ENCODE results near the gene PRR16. TPM values are rescaled to one million over a fixed set of nuclear protein-coding genes. Genes with fewer than 3 reads are reported as not detected.

Gene PRR16
- total RNA-seq, 4 donors from 2014 or later, result 2.7 to 7.0 (median 3.7) TPM

DNA sequence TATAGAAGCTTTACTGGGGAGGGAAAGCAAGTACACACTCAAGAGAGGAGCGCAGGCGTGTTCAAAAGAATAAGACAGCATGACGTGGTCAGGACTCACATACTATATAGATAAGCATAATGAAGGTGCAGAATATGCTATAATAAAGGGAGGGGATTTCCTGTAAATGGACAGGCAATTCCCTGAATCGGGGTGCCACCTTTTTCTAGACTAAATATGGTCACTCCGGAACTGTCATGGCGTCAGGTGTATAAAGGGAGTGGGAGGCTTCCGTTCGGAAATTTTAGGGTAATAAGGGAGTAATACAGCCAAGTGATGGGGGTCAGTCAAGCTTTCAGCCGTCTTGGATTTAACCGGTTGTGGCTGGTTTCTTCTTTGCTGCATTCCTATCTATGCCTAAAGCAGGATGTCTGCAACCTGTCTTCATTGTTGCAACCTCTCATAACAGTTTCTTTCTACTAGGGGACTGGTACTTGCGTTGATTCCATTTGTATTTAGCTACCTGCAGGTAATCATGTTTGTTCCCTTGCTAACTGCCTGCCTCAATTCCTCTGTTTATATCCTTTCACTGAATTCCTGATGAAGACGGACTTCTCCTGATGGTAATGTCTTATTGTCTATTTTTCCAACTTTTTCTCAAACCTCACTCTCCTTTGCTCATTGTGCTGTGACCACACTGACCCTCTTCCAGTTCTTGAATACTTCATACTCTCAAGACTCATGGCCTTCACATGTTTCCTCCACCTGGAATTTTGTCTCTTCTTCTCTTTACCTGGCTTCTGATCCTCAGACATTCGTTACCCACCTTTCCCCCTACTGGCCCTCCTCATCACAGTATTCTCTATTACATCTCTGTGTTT is 48.9 kb downstream of the PRR16 start:
- ATAC-seq, result no peak
- no peak overlapping the region for H3K27ac ChIP-seq
- no peaks in the 10 kb centered on the region for H3K27me3 ChIP-seq
- no peaks in the 10 kb centered on the region for H3K4me1 ChIP-seq
- no peaks in the 10 kb centered on the region for H3K9me3 ChIP-seq
- no peak overlapping the region for H3K4me3 ChIP-seq
- TF ChIP-seq POLR2AphosphoS5 (IDR thresholded peaks at IDR 0.05), result no peak
- TF ChIP-seq EP300 (IDR thresholded peaks at IDR 0.05), result no peak
- no peak for TF ChIP-seq POLR2A (IDR thresholded peaks at IDR 0.05)
- no peak for TF ChIP-seq CTCF (IDR thresholded peaks at IDR 0.05)
- WGBS, 2 donors (ENCODE audit: low coverage in 1 of 2), result 90 to 91% methylated on average over 13 of the region's 13 CpGs
- H3K36me3 ChIP-seq, result no peaks in the 10 kb centered on the region

GRCh38 chr5:120516805-120517204 is 52.7 kb downstream of the PRR16 start:
- WGBS, 2 donors (ENCODE audit: low coverage in 1 of 2), result 32 to 36% methylated on average over 2 of the region's 2 CpGs
- ATAC-seq, result no peak
- TF ChIP-seq CTCF (IDR thresholded peaks at IDR 0.05) (no peak), POLR2A (IDR thresholded peaks at IDR 0.05) (no peak), EP300 (IDR thresholded peaks at IDR 0.05) (no peak), POLR2AphosphoS5 (IDR thresholded peaks at IDR 0.05) (no peak)
- H3K27me3 ChIP-seq, result no peaks in the 10 kb centered on the region
- H3K27ac ChIP-seq, result no peak overlapping the region
- no peaks in the 10 kb centered on the region for H3K9me3 ChIP-seq
- no peak overlapping the region for H3K4me3 ChIP-seq
- H3K36me3 ChIP-seq, result no peaks in the 10 kb centered on the region
- H3K4me1 ChIP-seq, result no peaks in the 10 kb centered on the region

- Histone ChIP-seq H3K27me3 (no peaks in the 10 kb centered on the region), H3K36me3 (no peaks in the 10 kb centered on the region), H3K4me1 (no peaks in the 10 kb centered on the region), H3K9me3 (no peaks in the 10 kb centered on the region), H3K27ac (no peak overlapping the region), H3K4me3 (no peak overlapping the region)
- TF ChIP-seq EP300 (IDR thresholded peaks at IDR 0.05) (no peak), POLR2A (IDR thresholded peaks at IDR 0.05) (no peak), CTCF (IDR thresholded peaks at IDR 0.05) (no peak), POLR2AphosphoS5 (IDR thresholded peaks at IDR 0.05) (no peak)
- 68 to 81% methylated on average over 5 of the region's 5 CpGs for WGBS, 2 donors (ENCODE audit: low coverage in 1 of 2)
- ATAC-seq, result no peak
These were observed 53.6 kb downstream of the PRR16 start for GRCh38 chr5:120517607-120518252.

GRCh38 chr5:120518581-120518980 is 54.5 kb downstream of the PRR16 start:
- no peaks in the 10 kb centered on the region for H3K9me3 ChIP-seq
- no peak overlapping the region for H3K27ac ChIP-seq
- no peaks in the 10 kb centered on the region for H3K36me3 ChIP-seq
- no peaks in the 10 kb centered on the region for H3K27me3 ChIP-seq
- 67% methylated on average over 1 of the region's 1 CpG for WGBS, 2 donors (ENCODE audit: low coverage in 1 of 2)
- H3K4me3 ChIP-seq, result no peak overlapping the region
- no peak for TF ChIP-seq CTCF (IDR thresholded peaks at IDR 0.05)
- no peak for TF ChIP-seq POLR2A (IDR thresholded peaks at IDR 0.05)
- TF ChIP-seq POLR2AphosphoS5 (IDR thresholded peaks at IDR 0.05), result no peak
- no peak for ATAC-seq
- H3K4me1 ChIP-seq, result no peaks in the 10 kb centered on the region

DNA sequence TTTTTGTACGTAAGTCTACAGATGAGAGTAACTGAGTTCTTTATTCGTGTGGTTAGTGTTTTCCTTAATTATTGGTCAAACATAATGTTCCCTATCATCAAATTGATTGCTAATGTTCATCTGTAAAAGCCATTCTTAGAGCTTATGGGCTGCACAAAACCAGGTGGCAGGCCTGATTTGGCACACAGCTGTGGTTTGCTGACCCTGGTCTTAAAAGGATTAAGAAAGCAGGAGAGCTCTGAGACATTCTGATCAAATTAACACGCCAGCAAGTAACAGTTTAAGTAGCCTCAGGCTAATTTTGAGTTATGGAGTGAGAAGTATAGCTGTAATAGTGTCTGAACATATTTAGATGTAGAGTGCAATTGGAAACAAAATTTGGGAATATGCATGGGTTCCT is 63.2 kb downstream of the PRR16 start:
- Histone ChIP-seq H3K36me3 (no peaks in the 10 kb centered on the region), H3K4me3 (no peak overlapping the region), H3K9me3 (no peaks in the 10 kb centered on the region), H3K27me3 (no peaks in the 10 kb centered on the region), H3K4me1 (no peaks in the 10 kb centered on the region), H3K27ac (no peak overlapping the region)
- 82 to 83% methylated on average over 3 of the region's 3 CpGs for WGBS, 2 donors (ENCODE audit: low coverage in 1 of 2)
- no peak for ATAC-seq
- no peak for TF ChIP-seq POLR2A (IDR thresholded peaks at IDR 0.05)
- TF ChIP-seq POLR2AphosphoS5 (IDR thresholded peaks at IDR 0.05), result no peak
- TF ChIP-seq EP300 (IDR thresholded peaks at IDR 0.05), result no peak
- TF ChIP-seq CTCF (IDR thresholded peaks at IDR 0.05), result no peak
